HuH-7 (cell line): ENCODE results near the gene SNED1.
"Not testable (repeated sequence)": the region's sequence is repeated elsewhere in the genome, so short reads cannot be mapped to it uniquely, and the experiment has no call there.

ENCODE experiments used
- DNase-seq: peaks from one replicate; pipeline ENCODE4 v3.0.0; 2011; ENCODE audit warnings: low spot score

Gene SNED1

DNA sequence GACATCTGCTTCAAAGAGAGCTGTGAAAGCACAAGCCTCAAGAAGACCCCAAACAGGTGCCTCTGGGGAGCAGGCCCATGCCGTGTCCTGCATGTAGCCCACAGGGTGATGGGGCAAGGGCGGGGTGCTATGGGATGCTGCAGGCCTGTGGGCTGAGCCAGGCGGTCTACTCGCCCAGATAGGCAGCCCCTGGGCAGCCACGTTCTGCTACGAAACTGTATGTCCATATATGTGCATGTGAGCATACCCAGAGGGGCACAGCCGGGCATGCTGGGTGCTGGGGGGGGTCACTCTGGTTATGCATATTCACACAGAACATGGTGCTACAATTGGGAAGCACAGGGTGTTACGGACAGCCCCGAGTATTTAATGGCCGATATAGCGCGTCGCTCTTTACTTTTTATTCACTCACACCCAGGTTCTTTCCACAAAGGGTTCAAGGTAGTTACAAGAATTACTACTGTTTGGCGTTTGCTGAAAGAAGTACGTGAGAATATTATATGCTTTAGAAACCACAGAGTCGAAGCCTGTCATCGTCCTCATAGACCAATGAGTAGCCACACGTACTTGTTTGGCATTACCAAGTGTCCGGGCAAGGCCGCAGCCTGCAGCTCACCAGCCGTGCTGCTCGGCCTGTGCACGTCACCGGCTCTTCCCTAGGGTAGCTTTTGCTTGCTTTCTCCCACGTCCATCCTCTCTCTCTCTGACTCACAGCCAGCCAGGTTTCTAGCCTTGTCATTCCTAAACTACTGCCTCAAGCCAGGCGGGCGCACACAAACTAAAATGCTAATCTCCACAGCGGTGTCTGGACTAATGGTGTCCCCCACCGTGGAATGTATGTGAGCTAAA is 89.2 kb downstream of the SNED1 start:
- DNase-seq = no peak

DNA sequence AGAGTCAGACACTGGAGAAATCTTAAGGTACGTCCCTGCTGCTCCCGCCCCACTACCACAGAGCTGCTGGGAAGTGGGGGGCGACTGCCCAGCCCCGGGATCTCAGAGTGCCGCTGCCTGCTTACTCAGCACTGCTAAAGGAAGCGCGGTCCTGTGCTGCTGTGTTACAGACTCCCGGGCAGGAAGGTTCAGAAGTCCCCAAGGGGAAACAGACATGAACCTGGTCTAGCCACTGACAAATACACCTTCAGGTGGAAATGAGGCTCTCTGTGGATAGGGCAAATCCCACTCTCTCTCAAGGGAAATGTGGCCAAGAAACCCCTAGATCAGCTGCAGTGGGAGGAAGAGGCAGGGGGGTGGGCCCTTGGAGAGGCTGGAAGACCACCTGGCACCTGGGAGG is 90.0 kb downstream of the SNED1 start:
- no peak for DNase-seq

DNA sequence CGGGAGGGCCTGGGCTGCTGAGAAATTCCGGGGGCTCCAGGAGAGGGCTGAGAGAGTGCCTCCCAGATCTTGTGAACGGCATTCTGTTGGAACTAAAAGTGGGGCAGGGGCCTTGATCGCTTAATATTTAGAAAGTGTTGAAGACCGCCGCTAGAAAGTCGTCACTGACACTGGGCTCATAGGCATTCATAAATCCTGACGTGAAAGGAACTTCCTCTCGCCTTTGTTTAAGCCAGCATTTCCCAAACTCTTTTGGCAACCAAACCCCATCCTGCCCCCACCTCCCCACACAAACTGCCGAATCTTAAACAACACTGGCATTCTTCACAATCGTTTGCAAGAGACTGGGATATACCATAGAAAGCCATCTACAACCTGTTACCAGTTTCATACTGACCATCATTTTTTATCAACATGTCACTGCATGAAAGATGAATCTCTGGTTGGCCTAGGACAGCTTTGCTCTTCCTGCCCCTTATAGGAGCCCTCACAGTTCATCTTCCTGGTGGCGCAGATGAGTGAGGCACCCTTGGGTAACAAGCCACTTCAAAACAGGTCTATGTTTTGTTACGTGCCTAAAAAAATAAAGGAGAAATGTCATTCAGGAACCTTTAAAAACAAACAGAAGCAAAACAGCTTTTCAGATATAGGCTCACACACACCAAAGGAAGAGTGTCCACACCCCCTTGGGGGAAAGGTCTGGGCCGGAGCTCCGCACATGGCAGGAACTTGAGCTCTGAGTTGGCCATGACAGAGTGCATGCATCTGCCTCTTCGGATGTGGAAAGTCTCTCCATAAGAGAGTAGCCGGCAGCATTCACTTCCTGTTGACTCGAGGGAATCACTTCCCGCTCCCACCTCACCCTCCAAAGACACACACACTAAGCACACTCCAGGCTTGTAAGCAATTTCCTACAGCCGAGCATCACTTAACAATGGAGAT is 90.6 kb downstream of the SNED1 start:
- DNase-seq = no peak

DNA sequence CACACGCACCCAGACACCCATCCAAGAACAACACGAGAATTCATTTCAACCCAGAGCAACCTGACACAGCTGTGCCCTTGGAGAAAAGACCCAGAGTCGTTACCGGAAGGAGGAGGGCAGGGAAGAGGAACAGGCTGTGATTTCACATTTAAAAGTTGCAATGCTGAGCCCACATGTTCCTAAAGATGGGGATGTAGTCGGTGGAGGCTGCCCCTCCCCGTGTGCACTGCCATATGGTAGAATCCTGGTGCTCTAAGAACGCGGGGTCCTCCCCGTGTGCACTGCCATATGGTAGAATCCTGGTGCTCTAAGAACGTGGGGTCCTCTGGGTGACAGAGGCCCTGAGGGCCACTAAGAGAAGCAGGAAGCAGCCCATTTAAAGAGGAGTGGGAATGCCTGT is 92.8 kb downstream of the SNED1 start:
- DNase-seq = no peak

DNA sequence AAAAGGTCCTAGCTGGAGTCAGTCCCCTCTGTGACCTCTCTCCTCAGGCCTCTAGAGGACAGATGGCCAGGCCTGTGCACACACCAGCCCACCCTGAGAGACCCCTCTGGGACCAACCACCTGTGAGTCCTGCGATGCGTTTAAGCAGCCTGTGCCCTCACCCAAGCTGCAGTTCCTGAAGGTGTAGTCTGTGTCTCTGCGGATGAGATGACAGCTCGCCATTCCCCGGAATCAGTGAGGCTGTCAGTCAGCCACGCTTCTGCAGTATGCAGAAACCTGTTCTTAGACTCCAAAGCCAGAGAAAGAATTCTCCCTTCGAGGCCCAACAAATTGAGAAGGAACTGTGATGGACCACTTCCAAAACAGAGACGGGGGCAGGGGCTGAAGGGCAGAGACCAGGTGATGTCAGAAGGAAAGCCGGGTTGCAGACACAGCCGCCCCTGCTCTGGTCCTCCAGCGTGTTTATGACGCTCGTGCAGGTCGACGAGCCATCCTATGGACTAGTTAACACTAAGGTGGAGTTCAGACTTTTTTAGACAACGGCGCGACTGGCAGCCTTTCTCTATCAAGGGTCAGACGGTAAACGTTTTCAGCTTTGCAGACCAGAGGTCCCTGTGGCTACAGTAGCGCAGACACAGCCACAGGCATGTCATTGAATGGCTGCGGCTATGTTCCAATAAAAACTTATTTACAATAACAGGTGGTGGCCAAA is 93.5 kb downstream of the SNED1 start:
- no peak for DNase-seq

DNA sequence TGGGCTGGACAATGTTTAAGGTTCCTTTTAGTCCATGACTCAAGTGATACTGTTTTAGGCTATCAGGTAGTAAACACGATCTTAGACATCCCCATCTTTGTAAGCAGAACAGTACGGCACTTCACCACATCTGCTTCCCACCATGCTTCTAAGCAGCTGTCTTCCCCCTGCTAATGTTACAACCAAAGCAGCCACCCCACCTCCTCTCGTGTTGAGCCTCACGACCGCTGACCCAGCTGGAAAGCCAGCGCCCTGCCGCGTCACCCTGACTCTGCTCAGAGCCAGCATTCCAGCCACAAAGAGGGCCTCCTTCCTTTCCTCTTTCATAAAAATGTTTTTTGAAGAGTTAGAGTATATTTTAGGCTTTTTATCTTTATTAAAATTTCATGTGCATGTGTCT is 94.3 kb downstream of the SNED1 start:
- no peak for DNase-seq

DNA sequence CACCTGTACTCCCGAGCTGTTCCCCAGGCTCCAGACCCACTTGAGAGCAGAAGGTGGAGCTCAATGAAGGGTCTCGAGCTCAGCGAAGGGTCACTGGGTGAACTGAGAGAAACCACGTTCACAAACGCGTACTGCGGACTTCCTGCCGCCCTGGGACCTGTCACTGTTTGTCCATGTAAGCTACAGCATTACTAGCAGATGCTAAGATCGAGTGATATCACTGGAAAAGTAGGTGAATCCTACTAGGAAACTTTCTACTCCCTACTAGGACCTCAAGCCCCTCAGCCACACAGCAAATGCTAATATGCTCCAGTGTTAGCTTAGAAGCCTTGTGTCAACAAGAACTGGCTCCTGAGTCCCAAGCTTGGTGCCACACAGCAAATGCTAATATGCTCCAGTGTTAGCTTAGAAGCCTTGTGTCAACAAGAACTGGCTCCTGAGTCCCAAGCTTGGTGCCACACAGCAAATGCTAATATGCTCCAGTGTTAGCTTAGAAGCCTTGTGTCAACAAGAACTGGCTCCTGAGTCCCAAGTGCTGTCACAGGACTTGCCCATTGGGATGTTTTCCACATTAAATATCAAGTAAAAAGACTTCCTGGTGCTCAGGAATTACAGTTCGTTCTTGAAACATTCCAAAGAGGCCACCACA is 94.8 kb downstream of the SNED1 start:
- not testable (repeated sequence) for DNase-seq

DNA sequence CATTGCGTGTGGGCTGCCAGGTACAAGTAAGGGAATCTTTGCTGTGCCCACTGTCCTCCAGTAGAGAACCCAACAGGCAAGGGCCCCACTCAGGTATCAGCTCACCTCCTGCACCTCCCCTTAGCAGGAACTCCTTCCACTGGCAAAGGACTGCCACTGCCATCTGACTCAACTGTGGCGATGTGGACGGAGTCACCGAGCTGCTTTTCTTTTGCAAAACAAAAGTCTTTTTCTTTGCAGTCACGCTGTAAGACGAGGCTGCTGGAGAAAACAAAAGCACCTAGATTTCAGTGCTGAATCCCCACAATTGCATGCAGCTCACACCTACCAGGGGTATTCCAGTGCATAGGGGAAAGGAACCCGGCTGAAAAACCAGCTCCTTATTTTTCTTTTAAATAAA is 95.8 kb downstream of the SNED1 start:
- no peak for DNase-seq

DNA sequence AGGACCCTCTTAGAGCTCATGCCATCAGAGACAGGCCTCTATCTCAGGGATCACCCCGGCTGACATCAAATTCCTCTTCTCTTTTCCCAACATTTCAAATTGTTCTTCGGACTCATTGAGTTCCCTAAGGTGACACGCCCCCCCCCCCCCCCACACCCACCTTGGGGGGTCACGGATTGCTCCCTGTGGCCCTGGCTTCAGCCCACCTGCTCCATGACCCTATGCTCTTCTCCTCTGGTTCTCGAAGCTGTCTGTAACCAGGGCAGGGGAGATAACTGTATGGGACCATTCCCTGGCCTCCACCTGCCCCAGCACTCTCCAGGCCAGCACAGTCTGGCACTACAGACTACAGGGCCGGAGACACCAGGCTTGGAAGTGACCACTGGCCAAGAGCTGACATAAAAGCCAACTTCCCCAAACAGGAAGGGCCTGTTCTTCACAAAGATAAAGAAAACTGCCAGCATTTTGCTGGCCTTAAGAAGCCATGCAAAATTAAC is 96.6 kb downstream of the SNED1 start:
- no peak for DNase-seq

DNA sequence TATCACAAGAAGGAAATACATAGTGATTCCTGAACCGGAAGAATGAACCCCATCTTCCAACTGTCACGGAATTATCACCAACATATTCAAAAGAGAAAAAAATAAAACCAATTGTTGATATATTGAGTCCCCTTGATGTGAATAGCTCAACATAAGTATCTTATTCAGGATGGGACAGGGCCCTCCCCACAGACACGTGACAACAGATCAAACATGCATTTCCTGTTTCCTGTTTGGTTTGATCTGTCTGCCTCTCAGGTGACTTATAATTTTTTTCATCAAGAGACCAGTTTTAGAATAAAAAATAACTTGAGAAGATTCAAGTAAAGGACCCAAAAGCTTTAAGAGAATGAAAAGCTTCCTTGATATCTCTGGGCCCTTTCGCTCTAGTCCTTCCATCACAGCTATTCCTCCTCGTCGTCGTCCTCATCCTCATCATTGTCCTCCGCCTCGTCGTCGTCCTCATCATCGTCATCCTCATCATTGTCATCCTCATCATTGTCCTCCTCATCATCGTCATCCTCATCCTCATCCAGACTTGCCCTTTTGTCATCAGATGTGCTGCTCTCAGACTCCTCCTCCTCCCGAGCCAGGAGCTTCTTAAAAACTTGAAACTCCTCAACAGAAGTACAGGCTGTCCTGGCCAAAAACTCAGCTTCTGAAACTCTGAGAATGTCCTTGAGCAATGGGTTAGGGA is 97.3 kb downstream of the SNED1 start:
- no peak for DNase-seq

DNA sequence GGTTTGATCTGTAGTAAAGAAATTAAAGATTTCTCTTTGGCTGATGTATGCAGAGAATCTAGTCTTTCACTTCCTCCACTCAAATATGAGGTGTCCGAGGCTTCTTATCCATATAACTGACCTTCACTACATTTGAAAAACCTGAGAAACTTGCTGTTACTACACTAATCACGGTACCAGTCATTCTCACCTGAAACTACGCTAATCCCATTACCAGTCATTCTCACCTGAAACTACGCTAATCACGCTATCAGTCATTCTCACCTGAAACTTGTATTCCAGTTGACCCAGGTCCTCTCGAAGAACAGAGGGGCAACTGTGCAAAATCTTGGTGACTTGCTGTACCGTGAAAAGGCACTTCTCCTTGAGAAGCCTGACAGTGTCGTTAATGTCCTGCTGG is 98.6 kb downstream of the SNED1 start:
- no peak for DNase-seq

DNA sequence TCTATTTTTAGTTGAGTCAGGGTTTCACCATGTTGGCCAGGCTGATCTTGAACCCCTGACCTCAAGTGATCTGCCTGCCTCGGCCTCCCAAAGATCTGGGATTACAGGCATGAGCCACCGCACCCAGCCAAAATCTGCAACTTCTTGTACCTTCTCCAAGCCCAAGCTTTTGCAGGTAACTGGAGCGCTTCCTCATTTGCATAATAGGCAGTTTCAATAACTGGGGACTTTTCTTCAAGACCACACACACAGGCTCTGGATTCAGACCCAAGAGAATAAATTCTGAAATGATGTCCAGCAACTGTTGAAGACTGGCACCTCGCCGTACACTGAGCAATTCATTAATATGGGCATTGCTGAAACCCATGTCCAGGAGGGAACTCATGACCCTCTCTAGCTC is 100.8 kb downstream of the SNED1 start:
- no peak for DNase-seq

DNA sequence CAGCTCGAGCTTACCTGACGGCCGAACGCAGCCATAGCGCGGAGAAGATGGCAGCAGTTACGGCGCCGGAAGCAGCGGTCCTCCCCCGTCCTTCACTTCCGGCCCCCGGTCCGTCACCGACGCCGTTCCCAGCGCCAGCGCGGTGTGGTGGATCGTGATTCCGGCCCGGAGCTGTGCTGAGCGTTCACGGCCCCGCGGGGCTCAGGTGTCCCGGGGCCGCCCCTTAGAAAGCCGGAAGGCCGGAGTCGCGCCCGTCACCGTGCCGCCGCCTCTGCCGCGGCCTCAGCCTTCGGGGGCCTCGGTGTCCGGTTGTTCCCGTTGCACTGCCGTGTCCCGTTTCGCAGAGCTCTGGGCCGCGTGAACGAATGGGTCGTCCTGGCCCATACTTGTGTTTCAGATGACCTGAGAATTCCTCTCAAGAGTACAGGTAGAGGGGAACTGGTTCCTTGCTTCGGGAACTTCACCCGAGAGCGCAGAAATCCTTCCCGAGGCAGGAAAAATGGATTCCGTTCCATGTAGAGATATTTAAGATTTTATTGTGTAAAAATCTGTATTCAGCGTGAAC is 103.9 kb downstream of the SNED1 start, which contains the start of gene MTERF4:
MTERF4 (minus strand) TSS at position 49 of the 565 bp plus-strand sequence; CDS start at position 35, 14 bp downstream.
- peak; percentile 87 for DNase-seq

DNA sequence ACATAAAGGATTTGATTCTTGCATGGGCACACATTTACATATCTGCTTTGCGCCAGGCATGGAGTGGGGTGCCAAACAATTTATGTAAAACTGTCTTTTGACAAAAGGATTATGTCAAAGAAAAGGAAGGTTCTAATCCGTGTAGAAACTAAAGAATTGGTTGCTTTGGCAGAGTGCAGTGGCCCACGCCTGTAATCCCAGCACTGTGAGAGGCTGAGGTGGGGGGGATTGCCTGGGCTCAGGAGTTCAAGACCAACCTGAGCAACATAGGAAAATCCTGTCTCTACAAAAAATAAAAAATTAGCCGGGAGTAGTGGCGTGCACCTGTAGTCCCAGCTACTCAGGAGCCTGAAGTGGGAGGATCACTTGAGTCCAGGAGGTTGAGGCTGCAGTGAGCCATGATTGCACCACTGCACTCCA is 104.8 kb downstream of the SNED1 start:
- no peak for DNase-seq

DNA sequence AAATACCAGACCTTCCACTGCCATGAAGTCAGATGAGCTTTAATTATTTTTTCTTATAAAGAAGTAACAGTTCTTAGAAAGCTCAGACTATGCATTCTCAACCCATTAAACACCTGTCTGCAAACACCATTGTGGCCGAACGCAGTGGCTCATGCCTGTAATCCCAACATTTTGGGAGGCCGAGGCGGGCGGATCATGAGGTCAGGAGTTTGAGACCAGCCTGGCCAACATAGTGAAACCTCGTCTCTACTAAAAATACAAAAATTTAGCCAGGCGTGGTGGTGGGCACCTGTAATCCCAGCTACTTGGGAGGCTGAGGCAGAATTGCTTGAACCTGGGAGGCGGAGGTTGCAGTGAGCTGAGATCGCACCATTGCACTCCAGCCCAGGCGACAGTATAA is 106.2 kb downstream of the SNED1 start:
- not testable (repeated sequence) for DNase-seq

DNA sequence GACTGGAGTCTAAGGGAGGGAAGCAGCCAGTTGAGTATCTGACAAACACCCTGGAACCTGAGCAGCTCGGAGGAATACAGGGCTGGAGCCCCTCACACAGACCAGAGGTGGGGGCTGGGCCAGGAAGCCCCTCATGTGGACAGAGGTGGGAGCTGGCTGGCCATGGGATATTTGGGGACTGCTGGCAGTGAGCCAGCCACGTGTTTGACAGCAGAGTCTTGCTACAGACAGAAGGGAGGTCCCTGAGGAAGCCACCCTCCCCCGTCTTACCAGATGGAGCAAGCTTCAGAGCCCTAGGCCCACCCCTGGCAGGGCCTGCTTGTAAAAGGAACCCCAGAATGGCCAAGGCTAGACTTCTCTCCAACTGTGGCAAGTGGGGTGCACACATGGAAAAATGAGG is 107.2 kb downstream of the SNED1 start:
- DNase-seq = no peak

DNA sequence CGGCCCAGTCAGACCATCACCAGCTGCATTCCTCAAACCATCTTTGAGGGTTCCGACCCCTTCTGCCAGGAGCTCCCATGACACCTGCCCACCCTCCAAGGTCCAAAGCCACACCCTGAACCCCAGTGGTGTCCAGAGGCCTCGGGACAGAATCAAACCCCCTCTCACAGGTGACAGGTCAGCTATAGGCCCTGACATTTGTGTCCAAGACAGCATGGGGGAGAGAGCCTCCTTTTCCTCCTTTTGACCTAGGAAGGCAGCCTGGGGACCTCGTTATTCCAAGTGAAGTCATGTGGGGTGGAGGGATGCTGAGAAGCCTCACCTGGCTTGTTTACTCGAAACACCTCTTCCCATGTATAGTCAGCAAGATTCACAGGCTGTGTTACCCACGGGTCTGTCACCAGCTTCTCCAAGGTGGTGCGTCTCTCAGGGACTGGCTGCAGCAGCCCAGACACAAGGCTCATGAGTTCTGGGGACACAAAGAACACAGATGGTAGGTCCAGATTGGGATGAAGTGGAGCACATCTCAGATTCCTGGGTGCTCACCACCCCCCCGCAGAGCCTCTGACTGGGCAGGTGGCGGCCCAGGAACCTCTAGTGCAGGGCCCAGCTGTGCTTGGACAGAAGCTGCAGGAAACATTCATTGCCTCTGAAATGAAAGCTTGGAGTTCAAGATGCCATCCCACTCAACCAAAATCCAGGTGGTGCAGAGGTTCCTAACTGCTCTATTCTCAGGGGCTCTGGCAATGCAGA is 108.8 kb downstream of the SNED1 start:
- no peak for DNase-seq

DNA sequence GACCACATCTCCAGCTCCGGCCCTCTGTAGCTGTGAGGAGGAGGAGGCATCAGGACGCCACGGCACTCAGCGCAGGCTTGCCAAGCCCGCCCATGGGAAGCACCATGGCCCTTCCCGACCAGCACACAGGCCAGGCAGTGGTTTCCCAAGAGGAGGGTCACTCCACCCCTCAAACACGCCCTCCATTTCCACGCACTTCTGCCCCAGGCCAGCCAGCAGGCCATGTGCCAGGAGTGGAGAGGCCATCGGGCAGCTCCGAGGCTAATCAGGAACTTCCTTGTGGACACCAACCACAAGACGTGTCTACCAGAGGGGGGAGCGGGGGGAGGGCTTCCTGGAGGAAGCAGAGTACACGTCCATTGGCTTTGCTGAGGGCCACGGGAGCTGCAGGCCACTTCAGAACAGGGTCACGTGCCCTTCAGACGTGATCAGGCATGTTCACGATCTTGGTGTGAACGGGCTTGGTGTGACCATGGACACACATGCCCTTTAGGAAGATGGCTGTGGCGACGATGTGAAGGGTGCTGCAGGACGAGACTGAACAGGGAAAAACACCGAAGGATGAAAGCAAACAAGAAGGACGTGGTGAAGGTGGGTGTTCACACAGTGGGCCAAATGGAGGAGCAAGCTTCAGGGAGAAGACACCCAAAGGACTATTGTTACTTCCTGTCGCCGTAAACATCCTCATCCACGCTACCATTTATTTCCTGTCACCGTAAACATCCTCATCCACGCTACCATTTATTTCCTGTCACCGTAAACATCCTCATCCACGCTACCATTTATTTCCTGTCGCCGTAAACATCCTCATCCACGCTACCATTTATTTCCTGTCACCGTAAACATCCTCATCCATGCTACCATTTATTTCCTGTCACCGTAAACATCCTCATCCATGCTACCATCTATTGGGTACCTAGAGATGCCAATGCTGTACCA is 110.1 kb downstream of the SNED1 start:
- no peak for DNase-seq
